Lower lobe of right lung (tissue), 2 donors: ENCODE measurements around the gene COMMD10. TPM values are rescaled to one million over a fixed set of nuclear protein-coding genes. Genes with fewer than 3 reads are reported as not detected.

Experiments used
- ATAC-seq, 2 donors: fragments of 200-7000 bp; cut with Tn5 transposase; one replicate each; pipeline ENCODE4 v1.9.1; 2020 to 2022; ENCODE audit warnings: mild to moderate bottlenecking in 2 of 2, moderate library complexity in 2 of 2
- DNase-seq: peaks from one replicate; pipeline ENCODE4 v3.0.0-alpha.2; 2020
- H3K27ac ChIP-seq: fragments of 200-600 bp; one replicate; pipeline ENCODE4 v1.8.0; 2022
- H3K27me3 ChIP-seq: fragments of 200-600 bp; one replicate; pipeline ENCODE4 v1.8.0; 2022; ENCODE audit warnings: low read depth
- H3K36me3 ChIP-seq: fragments of 200-600 bp; one replicate; pipeline ENCODE4 v1.8.0; 2022; ENCODE audit warnings: mild to moderate bottlenecking
- H3K4me1 ChIP-seq: fragments of 200-600 bp; one replicate; pipeline ENCODE4 v1.8.0; 2022
- H3K4me3 ChIP-seq: fragments of 200-600 bp; one replicate; pipeline ENCODE4 v1.8.0; 2022; ENCODE audit warnings: mild to moderate bottlenecking
- H3K9me3 ChIP-seq: fragments of 200-600 bp; one replicate; pipeline ENCODE4 v1.8.0; 2022
- intact Hi-C: fragments of 100-400 bp; cut with DNase I; formaldehyde crosslinking; loops from one replicate; pipeline ENCODE4 v1.11.0; 2022
- total RNA-seq: library from RNA; stranded (reverse); fragmentation: NEBNext Ultra II Directional; extraction: Animal tissue kit (Norgen Biotek cat#: 25700); gene quantifications from one replicate; pipeline ENCODE4 v1.2.1, GENCODE V29; 2021
- TF ChIP-seq, protein P1 (sequence below): fragments of 200-600 bp; IDR thresholded peaks from one replicate; pipeline ENCODE4 v1.8.0; 2022; ENCODE audit warnings: antibody characterized with exemption, mild to moderate bottlenecking
- donor health status: DM: no; HTN: yes; CAD: no; lungs with severe emphysema.

The COMMD10 gene
- total RNA-seq, 1 donor from 2014 or later, result 33.8 TPM

DNA sequence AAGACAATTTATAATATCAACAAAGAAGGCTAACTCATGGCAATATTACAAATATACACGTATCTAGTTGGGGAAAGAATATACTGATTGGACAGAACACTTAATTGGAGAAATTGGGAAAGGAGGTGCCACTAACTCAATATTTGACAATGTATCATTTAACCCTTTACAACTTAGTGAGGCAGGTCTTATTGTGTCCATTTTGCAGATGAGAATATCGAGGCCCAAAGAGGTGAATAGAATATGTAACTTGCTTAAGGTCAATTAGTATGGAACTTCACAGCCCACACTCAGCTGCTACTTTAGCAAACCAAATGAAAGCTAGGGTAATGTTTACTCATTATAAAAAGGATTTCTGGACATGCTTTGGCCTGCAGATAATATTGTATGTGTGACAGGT, 46.2 kb downstream of the COMMD10 start:
- ATAC-seq (no peak), DNase-seq (no peak)
- Histone ChIP-seq H3K27ac (no peak overlapping the region), H3K4me1 (no peaks in the 10 kb centered on the region), H3K4me3 (no peak overlapping the region), H3K36me3 (peaks cover 6% of the 10 kb centered on the region), H3K27me3 (no peaks in the 10 kb centered on the region), H3K9me3 (no peaks in the 10 kb centered on the region)
- TF ChIP-seq, protein P1, sequence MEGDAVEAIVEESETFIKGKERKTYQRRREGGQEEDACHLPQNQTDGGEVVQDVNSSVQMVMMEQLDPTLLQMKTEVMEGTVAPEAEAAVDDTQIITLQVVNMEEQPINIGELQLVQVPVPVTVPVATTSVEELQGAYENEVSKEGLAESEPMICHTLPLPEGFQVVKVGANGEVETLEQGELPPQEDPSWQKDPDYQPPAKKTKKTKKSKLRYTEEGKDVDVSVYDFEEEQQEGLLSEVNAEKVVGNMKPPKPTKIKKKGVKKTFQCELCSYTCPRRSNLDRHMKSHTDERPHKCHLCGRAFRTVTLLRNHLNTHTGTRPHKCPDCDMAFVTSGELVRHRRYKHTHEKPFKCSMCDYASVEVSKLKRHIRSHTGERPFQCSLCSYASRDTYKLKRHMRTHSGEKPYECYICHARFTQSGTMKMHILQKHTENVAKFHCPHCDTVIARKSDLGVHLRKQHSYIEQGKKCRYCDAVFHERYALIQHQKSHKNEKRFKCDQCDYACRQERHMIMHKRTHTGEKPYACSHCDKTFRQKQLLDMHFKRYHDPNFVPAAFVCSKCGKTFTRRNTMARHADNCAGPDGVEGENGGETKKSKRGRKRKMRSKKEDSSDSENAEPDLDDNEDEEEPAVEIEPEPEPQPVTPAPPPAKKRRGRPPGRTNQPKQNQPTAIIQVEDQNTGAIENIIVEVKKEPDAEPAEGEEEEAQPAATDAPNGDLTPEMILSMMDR, result no peak
- intact Hi-C loops, result no loop called here

DNA sequence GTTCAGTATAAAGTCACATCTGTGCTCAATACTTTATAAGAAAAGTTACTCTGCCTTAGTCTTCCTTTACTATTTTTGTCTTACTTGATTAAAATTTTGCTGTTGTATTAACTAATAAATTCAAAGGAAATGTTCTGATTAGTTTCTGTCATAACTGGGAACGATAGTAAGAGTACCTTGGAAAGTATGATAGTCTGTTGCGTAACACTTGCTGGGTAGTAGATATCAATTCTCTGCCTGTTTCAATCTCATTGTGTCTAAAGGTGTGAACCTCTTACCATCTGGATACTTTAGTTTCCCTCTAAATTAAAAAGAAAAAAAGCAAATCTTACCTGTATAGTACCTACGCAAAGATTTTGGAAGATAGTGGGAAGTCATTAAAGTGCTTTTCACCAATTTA, 48.5 kb downstream of the COMMD10 start:
- no peaks in the 10 kb centered on the region for H3K27me3 ChIP-seq
- H3K36me3 ChIP-seq, result peaks cover 6% of the 10 kb centered on the region
- intact Hi-C loops, result no loop called here
- no peak for DNase-seq
- no peak overlapping the region for H3K4me3 ChIP-seq
- no peaks in the 10 kb centered on the region for H3K4me1 ChIP-seq
- no peak for ATAC-seq
- TF ChIP-seq, protein P1, result no peak
- no peaks in the 10 kb centered on the region for H3K9me3 ChIP-seq
- H3K27ac ChIP-seq, result no peak overlapping the region

DNA sequence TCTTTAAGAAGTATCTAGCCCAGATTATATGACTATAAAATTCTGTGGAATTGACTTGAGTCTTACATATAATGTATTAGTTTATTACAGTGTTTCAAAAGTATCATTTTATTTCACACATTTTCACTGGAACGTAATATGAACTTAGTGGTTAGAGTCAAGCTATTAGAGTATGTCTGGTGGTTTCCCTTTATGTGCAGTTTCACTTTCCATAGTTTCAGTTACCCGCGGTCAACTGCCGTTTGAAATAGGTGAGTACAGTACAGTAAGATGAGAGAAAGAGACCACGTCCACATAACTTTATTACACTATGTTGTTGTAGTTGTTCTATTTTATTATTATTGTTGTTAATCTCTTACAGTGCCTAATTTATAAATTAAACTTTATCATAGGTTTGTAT, 50.5 kb downstream of the COMMD10 start:
- peaks cover 6% of the 10 kb centered on the region for H3K36me3 ChIP-seq
- H3K4me3 ChIP-seq, result no peak overlapping the region
- no peaks in the 10 kb centered on the region for H3K9me3 ChIP-seq
- DNase-seq (no peak), ATAC-seq (no peak)
- TF ChIP-seq, protein P1, result no peak
- H3K4me1 ChIP-seq, result no peaks in the 10 kb centered on the region
- intact Hi-C loops, result no loop called here
- no peaks in the 10 kb centered on the region for H3K27me3 ChIP-seq
- no peak overlapping the region for H3K27ac ChIP-seq

DNA sequence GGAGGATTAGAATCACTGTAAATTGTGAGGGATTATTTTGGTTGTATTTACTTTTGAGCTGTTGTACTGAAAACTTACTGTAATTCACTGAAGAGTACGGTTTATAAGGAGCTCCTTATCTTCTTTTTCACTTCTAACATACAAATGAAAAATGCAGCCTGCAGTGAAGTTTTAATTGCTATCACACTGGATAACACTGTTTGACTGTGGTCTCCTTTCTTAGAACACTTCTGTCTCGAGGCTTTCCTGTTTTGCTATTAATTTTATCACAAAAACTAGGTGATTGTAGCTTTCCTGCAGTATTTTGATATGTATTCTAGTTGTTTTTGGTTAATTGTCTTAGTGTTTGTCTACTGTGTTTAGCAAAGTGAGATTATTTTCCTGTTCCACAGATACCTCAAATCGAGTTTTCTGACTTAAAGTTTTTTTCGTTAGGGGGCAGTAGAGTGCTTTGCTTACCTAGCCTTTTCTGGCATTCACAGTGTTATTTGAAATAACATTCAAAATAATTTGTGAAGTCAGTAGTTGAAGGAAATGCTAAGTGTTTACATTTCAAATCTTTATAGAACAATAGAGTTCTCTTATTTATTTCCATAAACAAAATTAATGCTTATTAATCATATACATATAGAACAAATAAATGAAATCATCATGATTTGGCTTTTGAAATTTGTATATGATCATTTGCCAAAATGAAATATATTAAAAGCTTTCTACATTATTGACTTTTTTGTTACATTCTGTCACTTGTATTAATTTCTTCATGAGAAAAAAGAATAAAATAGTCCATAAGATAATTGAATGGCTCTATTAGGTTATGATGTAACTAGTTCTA, 52.9 kb downstream of the COMMD10 start:
- peak; percentile 45 to 47 for ATAC-seq
- intact Hi-C loops, result no loop called here

DNA sequence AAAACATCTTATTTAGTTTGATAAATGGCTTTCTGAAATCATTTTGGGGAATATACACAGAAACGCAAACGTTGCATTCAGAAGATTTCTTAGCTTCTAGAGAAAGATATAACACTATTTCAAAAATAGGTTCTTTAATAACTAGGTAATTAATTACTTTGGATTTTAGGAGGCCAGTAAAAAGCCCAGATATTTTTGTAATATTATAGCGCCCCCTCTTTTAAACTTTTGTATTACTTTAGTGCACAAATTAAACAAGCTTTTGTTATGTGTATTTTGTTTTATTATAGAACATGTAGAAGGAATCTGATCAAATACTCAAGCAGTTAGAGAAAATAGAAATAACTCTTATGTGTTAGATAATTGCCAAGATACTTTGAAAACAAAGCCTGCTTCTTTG, 57.7 kb downstream of the COMMD10 start:
- H3K27me3 ChIP-seq, result no peaks in the 10 kb centered on the region
- no peak for ATAC-seq
- no peaks in the 10 kb centered on the region for H3K4me1 ChIP-seq
- intact Hi-C loops, result no loop called here
- no peak overlapping the region for H3K27ac ChIP-seq
- no peaks in the 10 kb centered on the region for H3K36me3 ChIP-seq
- TF ChIP-seq, protein P1, result no peak
- H3K9me3 ChIP-seq, result no peaks in the 10 kb centered on the region
- no peak overlapping the region for H3K4me3 ChIP-seq
- DNase-seq, result no peak

More for the DNA sequence above, 52.9 kb downstream of the COMMD10 start:
- H3K4me3 ChIP-seq, result no peak overlapping the region
- TF ChIP-seq, protein P1, result peak; percentile 71
- H3K4me1 ChIP-seq, result no peaks in the 10 kb centered on the region
- H3K36me3 ChIP-seq, result peaks cover 6% of the 10 kb centered on the region
- H3K9me3 ChIP-seq, result no peaks in the 10 kb centered on the region
- H3K27me3 ChIP-seq, result no peaks in the 10 kb centered on the region
- H3K27ac ChIP-seq, result no peak overlapping the region
- DNase-seq, result no peak
